Neural progenitor cell (in vitro differentiated cells): ENCODE results near the gene SMAD7. TPM values are rescaled to one million over a fixed set of nuclear protein-coding genes. Genes with fewer than 3 reads are reported as not detected.
"Not testable (repeated sequence)": the region's sequence is repeated elsewhere in the genome, so short reads cannot be mapped to it uniquely, and the experiment has no call there.

ENCODE experiments used
- DNase-seq: peaks from one replicate; pipeline ENCODE4 v3.0.0-alpha.2; 2016; ENCODE audit warnings: low spot score
- H2AFZ ChIP-seq: fragments of 200-600 bp; sonication (generic); replicated peaks from 2 replicates; pipeline ENCODE4 v1.6.1; 2016; ENCODE audit warnings: antibody characterized with exemption
- H3F3A ChIP-seq: fragments of 200-600 bp; sonication (generic); 2 replicates; pipeline ENCODE4 v1.6.1; 2016; ENCODE audit warnings: antibody characterized with exemption, low read depth
- H3K27ac ChIP-seq: fragments of 200-600 bp; sonication (generic); 2 replicates; pipeline ENCODE4 v1.5.1; 2016; ENCODE audit warnings: mild to moderate bottlenecking
- H3K27me3 ChIP-seq: fragments of 200-600 bp; sonication (generic); 2 replicates; pipeline ENCODE4 v1.6.1; 2016; ENCODE audit warnings: mild to moderate bottlenecking, moderate library complexity
- H3K36me3 ChIP-seq: fragments of 200-600 bp; sonication (generic); 2 replicates; pipeline ENCODE4 v1.5.1; 2016
- H3K4me1 ChIP-seq: fragments of 200-600 bp; sonication (generic); 2 replicates; pipeline ENCODE4 v1.6.1; 2016; ENCODE audit warnings: mixed run types
- H3K4me2 ChIP-seq: fragments of 200-600 bp; sonication (generic); 2 replicates; pipeline ENCODE4 v1.6.1; 2016
- H3K4me3 ChIP-seq: fragments of 200-600 bp; sonication (generic); 2 replicates; pipeline ENCODE4 v1.5.1; 2016
- H3K79me2 ChIP-seq: fragments of 200-600 bp; sonication (generic); 2 replicates; pipeline ENCODE4 v1.6.1; 2016; ENCODE audit warnings: low read depth
- H3K9ac ChIP-seq: fragments of 200-600 bp; sonication (generic); 2 replicates; pipeline ENCODE4 v1.6.1; 2016
- H3K9me3 ChIP-seq: fragments of 200-600 bp; sonication (generic); 2 replicates; pipeline ENCODE4 v1.5.1; 2016; ENCODE audit warnings: low read depth
- H4K20me1 ChIP-seq: fragments of 200-600 bp; sonication (generic); 2 replicates; pipeline ENCODE4 v1.6.1; 2016; ENCODE audit warnings: low read depth
- H3K27ac Mint-ChIP-seq: 3 replicates; pipeline ENCODE4 v1.8.0; 2021; ENCODE audit warnings: mixed read lengths
- H3K27me3 Mint-ChIP-seq: 2 replicates; pipeline ENCODE4 v1.8.0; 2022; ENCODE audit warnings: low read depth, mild to moderate bottlenecking, inconsistent platforms, moderate library complexity, mixed read lengths; ENCODE audit not compliant: insufficient read depth
- H3K36me3 Mint-ChIP-seq: 3 replicates; pipeline ENCODE4 v1.8.0; 2021; ENCODE audit warnings: mixed read lengths
- H3K4me1 Mint-ChIP-seq: 3 replicates; pipeline ENCODE4 v1.8.0; 2021; ENCODE audit warnings: mixed read lengths
- H3K4me3 Mint-ChIP-seq: 3 replicates; pipeline ENCODE4 v1.8.0; 2021; ENCODE audit warnings: mild to moderate bottlenecking, moderate library complexity, mixed read lengths
- H3K9me3 Mint-ChIP-seq: 3 replicates; pipeline ENCODE4 v1.8.0; 2020; ENCODE audit warnings: mixed read lengths
- EZH2 ChIP-seq: fragments of 200-600 bp; sonication (generic); IDR thresholded peaks from 2 replicates; pipeline ENCODE4 v1.6.1; 2017; ENCODE audit warnings: antibody characterized with exemption, mild to moderate bottlenecking, moderate library complexity
- EZH2phosphoT487 ChIP-seq: fragments of 200-600 bp; sonication (generic); IDR thresholded peaks from 2 replicates; pipeline ENCODE4 v1.6.1; 2017; ENCODE audit warnings: antibody characterized with exemption
- total RNA-seq: library from RNA; depleted of rRNA; stranded (reverse); fragments of >200 nt; gene quantifications from 2 replicates; pipeline ENCODE4 v1.2.3, GENCODE V29; 2015; ENCODE audit warnings: low replicate concordance
- TF ChIP-seq, protein P1 (sequence below): fragments of 200-600 bp; sonication (generic); IDR thresholded peaks from 2 replicates; pipeline ENCODE4 v1.5.1; 2017; ENCODE audit warnings: antibody characterized with exemption, mild to moderate bottlenecking

The SMAD7 gene
- total RNA-seq, 1 donor from 2014 or later: 1.1 TPM

DNA sequence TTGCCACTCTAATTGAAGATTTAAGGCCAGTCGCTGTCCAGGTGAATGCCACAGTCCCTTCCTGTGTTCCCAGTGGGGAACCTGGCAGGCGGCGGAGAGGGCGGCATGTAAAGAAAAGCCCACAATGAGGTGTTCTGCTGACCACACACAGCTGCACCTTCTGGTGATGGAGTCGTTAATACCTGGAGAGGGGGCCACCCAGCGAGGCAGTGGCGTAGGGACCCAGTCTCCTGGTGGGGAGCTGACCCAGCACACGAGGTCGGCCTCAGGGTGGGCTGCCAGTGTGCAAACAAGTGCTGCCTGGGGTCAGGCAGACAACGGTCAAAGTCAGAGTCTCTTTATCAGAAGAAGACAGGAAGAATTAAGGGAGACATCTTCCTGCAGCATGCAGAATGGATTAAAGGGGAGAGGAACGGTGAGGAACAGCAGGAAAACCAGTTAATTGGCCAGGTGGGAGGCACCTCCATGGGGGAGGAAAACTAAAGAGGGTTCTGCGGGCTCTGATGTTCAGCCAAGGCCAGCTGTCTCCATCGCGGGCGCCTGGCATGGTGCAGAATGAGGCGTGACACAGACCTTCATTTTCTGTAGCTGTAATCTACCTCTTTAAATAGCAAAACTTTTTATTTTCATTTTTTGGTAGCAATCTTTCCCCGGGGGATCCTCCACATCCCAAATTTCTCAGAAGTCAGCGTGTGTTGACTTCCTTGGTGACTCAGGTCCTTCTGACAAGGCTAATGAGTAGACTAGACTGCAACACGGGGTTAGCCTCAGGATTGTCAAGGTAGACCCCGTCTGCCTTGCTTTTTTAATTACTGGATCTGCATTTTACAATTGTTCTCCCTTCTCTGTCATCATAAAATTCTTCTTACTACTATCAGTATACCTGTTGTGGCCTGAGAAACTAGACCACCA is 78.3 kb downstream of the SMAD7 start:
- H3K4me3 ChIP-seq: no peak overlapping the region
- no peaks in the 10 kb centered on the region for H3K36me3 Mint-ChIP-seq
- no peaks in the 10 kb centered on the region for H3F3A ChIP-seq
- no peak overlapping the region for H3K9ac ChIP-seq
- no peaks in the 10 kb centered on the region for H3K9me3 Mint-ChIP-seq
- H3K27ac ChIP-seq: no peak overlapping the region
- no peak overlapping the region for H2AFZ ChIP-seq
- TF ChIP-seq, protein P1, sequence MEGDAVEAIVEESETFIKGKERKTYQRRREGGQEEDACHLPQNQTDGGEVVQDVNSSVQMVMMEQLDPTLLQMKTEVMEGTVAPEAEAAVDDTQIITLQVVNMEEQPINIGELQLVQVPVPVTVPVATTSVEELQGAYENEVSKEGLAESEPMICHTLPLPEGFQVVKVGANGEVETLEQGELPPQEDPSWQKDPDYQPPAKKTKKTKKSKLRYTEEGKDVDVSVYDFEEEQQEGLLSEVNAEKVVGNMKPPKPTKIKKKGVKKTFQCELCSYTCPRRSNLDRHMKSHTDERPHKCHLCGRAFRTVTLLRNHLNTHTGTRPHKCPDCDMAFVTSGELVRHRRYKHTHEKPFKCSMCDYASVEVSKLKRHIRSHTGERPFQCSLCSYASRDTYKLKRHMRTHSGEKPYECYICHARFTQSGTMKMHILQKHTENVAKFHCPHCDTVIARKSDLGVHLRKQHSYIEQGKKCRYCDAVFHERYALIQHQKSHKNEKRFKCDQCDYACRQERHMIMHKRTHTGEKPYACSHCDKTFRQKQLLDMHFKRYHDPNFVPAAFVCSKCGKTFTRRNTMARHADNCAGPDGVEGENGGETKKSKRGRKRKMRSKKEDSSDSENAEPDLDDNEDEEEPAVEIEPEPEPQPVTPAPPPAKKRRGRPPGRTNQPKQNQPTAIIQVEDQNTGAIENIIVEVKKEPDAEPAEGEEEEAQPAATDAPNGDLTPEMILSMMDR: no peak
- H3K27me3 ChIP-seq: no peaks in the 10 kb centered on the region
- no peaks in the 10 kb centered on the region for H4K20me1 ChIP-seq
- H3K9me3 ChIP-seq: no peaks in the 10 kb centered on the region
- no peaks in the 10 kb centered on the region for H3K36me3 ChIP-seq
- DNase-seq: no peak
- H3K4me1 ChIP-seq: no peaks in the 10 kb centered on the region
- no peak overlapping the region for H3K4me2 ChIP-seq
- H3K27me3 Mint-ChIP-seq: peaks cover 8% of the 10 kb centered on the region
- H3K27ac Mint-ChIP-seq: peak overlapping the region; percentile 64
- H3K4me3 Mint-ChIP-seq: no peak overlapping the region
- H3K79me2 ChIP-seq: no peaks in the 10 kb centered on the region
- peaks cover 37% of the 10 kb centered on the region for H3K4me1 Mint-ChIP-seq

DNA sequence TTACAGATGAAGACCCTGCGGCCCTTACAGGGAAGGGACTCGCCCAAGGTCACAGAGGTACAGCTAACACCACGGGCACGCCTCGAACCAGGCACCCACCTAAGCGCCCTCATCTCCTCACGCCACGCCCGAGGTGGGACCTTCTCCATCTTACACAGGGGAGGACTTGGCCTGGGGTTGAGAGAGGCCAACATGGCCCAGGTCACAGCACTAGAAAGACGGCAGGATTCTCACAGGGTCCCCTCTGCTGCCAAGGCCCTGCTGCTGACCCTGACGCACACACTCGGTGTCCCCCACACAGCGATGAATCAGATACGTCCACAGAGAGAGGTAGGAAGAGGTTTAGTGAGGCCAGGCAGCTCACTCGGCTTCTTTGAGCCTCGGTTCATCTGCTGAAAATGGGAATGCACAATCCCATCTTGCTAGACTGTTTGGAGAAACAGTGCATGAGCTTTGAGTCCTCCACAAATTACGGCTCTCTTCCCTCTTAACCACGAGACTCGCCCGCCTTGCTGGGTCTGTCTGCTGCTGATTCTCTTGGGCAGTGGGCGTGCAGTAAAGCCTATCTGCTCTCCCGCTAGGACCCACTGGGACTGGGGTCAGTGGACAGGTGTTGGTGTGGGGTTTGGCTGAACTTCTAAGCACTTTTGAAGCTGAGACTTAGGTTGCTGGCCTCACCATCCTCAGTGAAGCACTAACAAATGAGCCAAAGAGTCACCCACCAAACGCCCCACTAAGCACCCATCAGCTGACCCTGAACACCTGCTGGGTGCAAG is 79.2 kb downstream of the SMAD7 start:
- Histone ChIP-seq H4K20me1 (no peaks in the 10 kb centered on the region), H3K9me3 (no peaks in the 10 kb centered on the region), H3K27me3 (no peaks in the 10 kb centered on the region), H3K79me2 (no peaks in the 10 kb centered on the region), H3K27ac (no peak overlapping the region), H3K4me1 (no peaks in the 10 kb centered on the region), H3K4me2 (no peak overlapping the region), H3F3A (no peaks in the 10 kb centered on the region), H3K4me3 (no peak overlapping the region), H2AFZ (no peak overlapping the region), H3K9ac (no peak overlapping the region), H3K36me3 (no peaks in the 10 kb centered on the region)
- Mint-ChIP-seq H3K4me1 (peaks cover 34% of the 10 kb centered on the region), H3K36me3 (no peaks in the 10 kb centered on the region), H3K9me3 (no peaks in the 10 kb centered on the region), H3K27ac (no peak overlapping the region), H3K4me3 (no peak overlapping the region), H3K27me3 (peaks cover 3% of the 10 kb centered on the region)
- TF ChIP-seq, protein P1: no peak
- TF ChIP-seq EZH2: no peak
- no peak for TF ChIP-seq EZH2phosphoT487
- DNase-seq: no peak

- not testable (repeated sequence) for H3F3A ChIP-seq, DNase-seq, H3K4me2 ChIP-seq, H4K20me1 ChIP-seq, H3K4me1 ChIP-seq, H3K36me3 ChIP-seq, H3K27ac Mint-ChIP-seq, H3K27me3 Mint-ChIP-seq, H3K27ac ChIP-seq, H3K4me3 Mint-ChIP-seq, H3K4me3 ChIP-seq, H3K9me3 Mint-ChIP-seq, H3K9me3 ChIP-seq, H3K79me2 ChIP-seq, H3K27me3 ChIP-seq, H2AFZ ChIP-seq, H3K9ac ChIP-seq, H3K36me3 Mint-ChIP-seq
- H3K4me1 Mint-ChIP-seq: peaks cover 28% of the 10 kb centered on the region
Measured at GRCh38 chr18:48870926-48871325, 79.8 kb downstream of the SMAD7 start.
